Measurements from ENCODE around the gene DLGAP4. TPM values are rescaled to one million over a fixed set of nuclear protein-coding genes. Genes with fewer than 3 reads are reported as not detected.
A peak's percentile ranks its signal among the peaks of the same experiment; 100 is the strongest.

Gene DLGAP4
- total RNA-seq, 1 donor from 2014 or later, result 172 TPM

DNA sequence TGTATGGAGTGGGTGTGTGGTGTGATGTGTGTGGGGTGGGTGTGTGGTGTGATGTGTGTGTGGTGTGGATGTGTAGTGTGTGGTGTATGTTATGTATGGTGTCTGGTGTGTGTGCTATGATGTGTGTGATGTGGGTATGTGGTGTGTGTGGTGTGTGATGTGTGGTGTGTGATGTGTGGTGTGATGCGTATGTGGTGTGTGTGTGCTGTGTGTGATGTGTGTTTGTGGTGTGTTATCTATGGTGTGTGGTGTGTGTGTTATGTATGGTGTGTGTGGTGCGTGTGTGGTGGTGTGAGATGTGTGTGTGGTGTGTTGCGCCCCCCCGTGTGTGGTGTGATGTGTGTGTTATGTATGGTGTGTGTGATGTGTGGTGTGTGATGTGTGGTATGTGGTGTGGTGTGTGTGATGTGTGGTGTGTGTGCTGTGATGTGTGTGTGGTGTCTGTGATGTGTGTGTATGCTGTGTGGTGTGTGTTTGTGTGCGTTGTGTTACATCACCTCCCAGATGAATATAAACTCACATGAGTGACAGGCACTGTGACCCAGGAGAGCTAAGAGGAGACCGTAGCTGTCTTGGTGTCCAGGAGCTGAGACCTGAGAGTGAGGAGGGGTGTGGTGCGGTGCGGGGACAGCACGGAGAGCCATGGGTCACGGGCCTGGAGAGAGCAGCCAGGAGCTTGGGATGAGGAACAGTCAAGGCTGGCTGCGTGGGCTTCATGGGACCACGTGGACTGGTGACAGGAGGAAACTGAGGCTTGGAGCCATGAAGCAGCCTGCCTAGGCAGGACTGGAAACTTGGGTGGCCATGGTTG is 8.8 kb downstream of the DLGAP4 start:
- Mint-ChIP-seq H3K4me1 (ENCODE audit: unreplicated experiment) (peaks cover 4% of the 10 kb centered on the region), H3K36me3 (ENCODE audit: low read depth, unreplicated experiment) (peaks cover 6% of the 10 kb centered on the region), H3K4me3 (ENCODE audit: unreplicated experiment) (peak overlapping the region; percentile 10), H3K9me3 (ENCODE audit: unreplicated experiment) (no peaks in the 10 kb centered on the region), H3K27me3 (ENCODE audit: unreplicated experiment) (peaks cover 19% of the 10 kb centered on the region), H3K27ac (ENCODE audit: unreplicated experiment) (peak overlapping the region; percentile 22)
- DNase-seq (ENCODE audit: low spot score), result no peak
- TF ChIP-seq, protein P1, sequence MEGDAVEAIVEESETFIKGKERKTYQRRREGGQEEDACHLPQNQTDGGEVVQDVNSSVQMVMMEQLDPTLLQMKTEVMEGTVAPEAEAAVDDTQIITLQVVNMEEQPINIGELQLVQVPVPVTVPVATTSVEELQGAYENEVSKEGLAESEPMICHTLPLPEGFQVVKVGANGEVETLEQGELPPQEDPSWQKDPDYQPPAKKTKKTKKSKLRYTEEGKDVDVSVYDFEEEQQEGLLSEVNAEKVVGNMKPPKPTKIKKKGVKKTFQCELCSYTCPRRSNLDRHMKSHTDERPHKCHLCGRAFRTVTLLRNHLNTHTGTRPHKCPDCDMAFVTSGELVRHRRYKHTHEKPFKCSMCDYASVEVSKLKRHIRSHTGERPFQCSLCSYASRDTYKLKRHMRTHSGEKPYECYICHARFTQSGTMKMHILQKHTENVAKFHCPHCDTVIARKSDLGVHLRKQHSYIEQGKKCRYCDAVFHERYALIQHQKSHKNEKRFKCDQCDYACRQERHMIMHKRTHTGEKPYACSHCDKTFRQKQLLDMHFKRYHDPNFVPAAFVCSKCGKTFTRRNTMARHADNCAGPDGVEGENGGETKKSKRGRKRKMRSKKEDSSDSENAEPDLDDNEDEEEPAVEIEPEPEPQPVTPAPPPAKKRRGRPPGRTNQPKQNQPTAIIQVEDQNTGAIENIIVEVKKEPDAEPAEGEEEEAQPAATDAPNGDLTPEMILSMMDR (IDR thresholded peaks at IDR 0.05; ENCODE audit: unreplicated experiment), result no peak

DNA sequence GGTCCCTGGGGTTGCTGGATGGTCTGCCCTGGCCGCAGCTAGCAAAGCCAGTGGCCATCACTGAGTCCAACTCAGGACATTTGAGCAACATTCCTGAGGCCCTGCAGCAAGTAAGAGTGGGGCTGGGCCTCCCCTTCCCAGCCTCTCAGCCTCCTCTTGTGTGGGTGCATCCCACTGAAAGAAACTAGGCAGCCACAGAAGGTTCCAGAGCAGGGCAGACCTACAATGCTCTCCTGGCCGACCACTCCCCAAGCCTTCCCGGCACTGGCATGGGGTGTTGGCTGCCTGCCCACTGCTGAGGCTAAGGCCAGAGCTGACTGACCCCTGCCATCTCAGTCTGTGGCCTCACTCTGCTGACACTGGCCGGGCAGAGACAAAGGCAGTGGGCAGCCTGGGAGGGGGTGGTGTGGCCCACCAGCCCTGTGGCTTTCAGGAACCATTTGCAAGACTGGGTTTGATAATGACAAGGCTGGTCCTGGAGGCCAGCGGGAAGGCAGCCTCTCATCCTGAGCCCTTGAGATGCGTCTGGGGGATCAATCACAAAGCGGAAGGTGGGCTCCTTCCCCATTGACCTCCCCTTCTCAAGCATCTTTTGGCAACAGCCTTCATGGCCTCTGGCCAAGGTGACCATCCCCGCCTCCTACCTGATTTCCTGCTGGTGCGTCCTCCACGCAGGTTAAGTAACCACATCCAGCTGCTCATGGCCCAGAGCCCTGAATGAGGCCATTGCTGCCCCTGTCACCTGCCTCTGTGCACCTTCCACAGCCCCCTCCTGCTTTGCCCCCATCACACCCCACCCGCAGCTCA is 9.6 kb downstream of the DLGAP4 start:
- Mint-ChIP-seq H3K4me1 (ENCODE audit: unreplicated experiment) (peaks cover 4% of the 10 kb centered on the region), H3K36me3 (ENCODE audit: low read depth, unreplicated experiment) (peaks cover 6% of the 10 kb centered on the region), H3K9me3 (ENCODE audit: unreplicated experiment) (no peaks in the 10 kb centered on the region), H3K4me3 (ENCODE audit: unreplicated experiment) (no peak overlapping the region), H3K27me3 (ENCODE audit: unreplicated experiment) (peaks cover 19% of the 10 kb centered on the region), H3K27ac (ENCODE audit: unreplicated experiment) (no peak overlapping the region)
- TF ChIP-seq, protein P1 (IDR thresholded peaks at IDR 0.05; ENCODE audit: unreplicated experiment), result no peak
- no peak for DNase-seq (ENCODE audit: low spot score)

DNA sequence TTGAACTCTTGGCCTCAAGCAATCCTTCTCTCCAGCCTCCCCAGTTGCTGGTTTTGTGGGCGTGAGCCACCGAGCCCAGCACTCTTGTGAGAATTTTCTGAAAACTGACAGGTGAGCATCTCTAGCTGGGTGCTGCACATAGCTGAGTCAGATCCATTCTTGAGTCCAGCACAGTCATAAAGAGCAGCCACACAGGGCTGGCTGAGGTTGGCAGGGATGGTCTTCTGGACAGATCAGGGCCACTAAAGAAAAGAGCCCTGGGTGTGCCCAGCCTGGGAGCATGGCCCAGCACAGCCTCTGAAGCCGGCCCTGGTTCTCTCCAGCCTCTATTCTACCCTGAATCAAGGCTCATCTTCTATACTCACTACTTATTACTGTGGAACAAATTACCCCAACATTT is 11.5 kb downstream of the DLGAP4 start:
- Mint-ChIP-seq H3K9me3 (ENCODE audit: unreplicated experiment) (no peaks in the 10 kb centered on the region), H3K27ac (ENCODE audit: unreplicated experiment) (no peak overlapping the region), H3K27me3 (ENCODE audit: unreplicated experiment) (peaks cover 17% of the 10 kb centered on the region), H3K4me3 (ENCODE audit: unreplicated experiment) (no peak overlapping the region), H3K4me1 (ENCODE audit: unreplicated experiment) (peaks cover 4% of the 10 kb centered on the region), H3K36me3 (ENCODE audit: low read depth, unreplicated experiment) (peaks cover 9% of the 10 kb centered on the region)
- TF ChIP-seq, protein P1 (IDR thresholded peaks at IDR 0.05; ENCODE audit: unreplicated experiment), result no peak
- no peak for DNase-seq (ENCODE audit: low spot score)

DNA sequence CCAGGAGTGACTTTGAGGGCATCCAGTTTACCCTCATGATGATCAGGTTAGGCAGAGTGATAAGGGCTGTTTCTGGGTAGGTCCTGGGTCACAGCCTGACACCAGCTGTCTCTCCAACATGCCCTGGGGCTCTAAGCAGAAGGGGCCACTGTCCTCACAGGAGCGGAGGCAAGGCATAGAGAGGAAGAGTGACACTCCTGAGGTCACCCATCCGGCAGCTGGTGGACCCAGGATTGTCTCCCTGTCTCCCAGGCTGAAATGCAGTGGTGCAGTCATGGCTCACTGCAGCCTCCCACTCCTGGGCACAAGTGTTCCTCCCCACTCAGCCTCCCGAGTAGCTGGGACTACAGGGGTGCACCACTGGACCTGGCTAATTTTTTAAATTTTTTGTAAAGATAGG is 12.0 kb downstream of the DLGAP4 start:
- no peak for DNase-seq (ENCODE audit: low spot score)

More for the DNA sequence above, 12.0 kb downstream of the DLGAP4 start:
- H3K9me3 Mint-ChIP-seq (ENCODE audit: unreplicated experiment), result no peaks in the 10 kb centered on the region
- TF ChIP-seq, protein P1 (IDR thresholded peaks at IDR 0.05; ENCODE audit: unreplicated experiment), result no peak
- peaks cover 17% of the 10 kb centered on the region for H3K27me3 Mint-ChIP-seq (ENCODE audit: unreplicated experiment)
- no peak overlapping the region for H3K27ac Mint-ChIP-seq (ENCODE audit: unreplicated experiment)
- no peak overlapping the region for H3K4me3 Mint-ChIP-seq (ENCODE audit: unreplicated experiment)
- peaks cover 9% of the 10 kb centered on the region for H3K36me3 Mint-ChIP-seq (ENCODE audit: low read depth, unreplicated experiment)
- peaks cover 4% of the 10 kb centered on the region for H3K4me1 Mint-ChIP-seq (ENCODE audit: unreplicated experiment)

Data from endothelial cell (in vitro differentiated cells).